Nephron (organoid): ENCODE results near the gene PHLPP1.

Experiments
- H3K27ac Mint-ChIP-seq, 3 experiments: 2 replicates each; pipeline ENCODE4 v1.8.0; 2020; ENCODE audit warnings: mixed read lengths in 3 of 3, mild to moderate bottlenecking in 2 of 3, moderate library complexity in 1 of 3
- H3K27me3 Mint-ChIP-seq: 2 replicates; pipeline ENCODE4 v1.8.0; 2021; ENCODE audit warnings: low read depth, mild to moderate bottlenecking, moderate library complexity, mixed read lengths
- H3K36me3 Mint-ChIP-seq: 2 replicates; pipeline ENCODE4 v1.8.0; 2020; ENCODE audit warnings: low read depth, mixed read lengths
- H3K4me1 Mint-ChIP-seq: 2 replicates; pipeline ENCODE4 v1.8.0; 2020; ENCODE audit warnings: mixed read lengths
- H3K4me3 Mint-ChIP-seq, 3 experiments: 2 replicates each; pipeline ENCODE4 v1.8.0; 2020; ENCODE audit warnings: mild to moderate bottlenecking in 3 of 3, mixed read lengths in 3 of 3, moderate library complexity in 2 of 3
- H3K9me3 Mint-ChIP-seq: 2 replicates; pipeline ENCODE4 v1.8.0; 2020; ENCODE audit warnings: mixed read lengths
- TF ChIP-seq, protein P1 (sequence below), 3 experiments: fragments of 200-600 bp; sonication (generic); IDR thresholded peaks; one replicate each; pipeline ENCODE4 v1.5.0; 2021; ENCODE audit warnings: antibody characterized with exemption in 3 of 3; ENCODE audit not compliant: unreplicated experiment in 3 of 3

The PHLPP1 gene

DNA sequence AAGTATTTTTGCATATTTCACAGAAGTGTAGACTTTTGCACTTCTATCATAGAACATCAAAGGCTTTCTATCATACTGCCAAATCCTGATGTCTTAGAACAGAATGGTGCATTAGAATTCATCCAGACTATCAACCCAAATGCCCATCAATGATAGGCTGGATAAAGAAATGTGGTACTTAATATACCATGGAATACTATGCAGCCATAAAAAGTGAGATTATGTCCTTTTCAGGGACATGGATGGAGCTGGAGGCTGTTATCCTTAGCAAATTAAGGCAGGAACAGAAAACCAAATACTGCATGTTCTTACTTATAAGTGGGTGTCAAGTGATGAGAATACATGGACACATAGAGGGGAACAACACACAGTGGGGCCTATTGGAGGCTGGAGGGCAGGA lies 150.2 kb downstream of the PHLPP1 start:
- TF ChIP-seq, protein P1, sequence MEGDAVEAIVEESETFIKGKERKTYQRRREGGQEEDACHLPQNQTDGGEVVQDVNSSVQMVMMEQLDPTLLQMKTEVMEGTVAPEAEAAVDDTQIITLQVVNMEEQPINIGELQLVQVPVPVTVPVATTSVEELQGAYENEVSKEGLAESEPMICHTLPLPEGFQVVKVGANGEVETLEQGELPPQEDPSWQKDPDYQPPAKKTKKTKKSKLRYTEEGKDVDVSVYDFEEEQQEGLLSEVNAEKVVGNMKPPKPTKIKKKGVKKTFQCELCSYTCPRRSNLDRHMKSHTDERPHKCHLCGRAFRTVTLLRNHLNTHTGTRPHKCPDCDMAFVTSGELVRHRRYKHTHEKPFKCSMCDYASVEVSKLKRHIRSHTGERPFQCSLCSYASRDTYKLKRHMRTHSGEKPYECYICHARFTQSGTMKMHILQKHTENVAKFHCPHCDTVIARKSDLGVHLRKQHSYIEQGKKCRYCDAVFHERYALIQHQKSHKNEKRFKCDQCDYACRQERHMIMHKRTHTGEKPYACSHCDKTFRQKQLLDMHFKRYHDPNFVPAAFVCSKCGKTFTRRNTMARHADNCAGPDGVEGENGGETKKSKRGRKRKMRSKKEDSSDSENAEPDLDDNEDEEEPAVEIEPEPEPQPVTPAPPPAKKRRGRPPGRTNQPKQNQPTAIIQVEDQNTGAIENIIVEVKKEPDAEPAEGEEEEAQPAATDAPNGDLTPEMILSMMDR (IDR thresholded peaks at IDR 0.05; ENCODE audit: unreplicated experiment in 3 of 3) = no peak
- Mint-ChIP-seq H3K4me1 (peaks cover 11% of the 10 kb centered on the region), H3K4me3 (no peak overlapping the region), H3K27me3 (no peaks in the 10 kb centered on the region), H3K27ac (no peak overlapping the region), H3K36me3 (peaks cover 11% of the 10 kb centered on the region), H3K9me3 (no peaks in the 10 kb centered on the region)

DNA sequence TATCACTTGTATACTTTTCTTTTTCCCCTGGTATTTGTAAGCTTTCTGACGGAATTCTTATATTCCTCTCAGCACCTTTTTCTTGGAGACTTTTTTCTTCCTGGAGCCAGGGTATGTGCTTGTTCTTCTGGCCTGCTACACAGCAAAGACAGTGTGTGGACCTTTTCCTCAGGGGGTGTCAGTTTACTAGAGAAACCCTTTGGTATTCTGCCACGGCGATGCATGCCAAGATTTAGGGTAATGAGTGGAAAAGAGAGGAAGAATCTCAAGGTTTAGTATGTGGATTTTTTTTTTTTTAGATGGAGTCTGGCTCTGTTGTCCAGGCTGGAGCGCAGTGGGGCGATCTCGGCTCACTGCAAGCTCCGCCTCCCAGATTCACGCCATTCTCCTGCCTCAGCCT lies 152.2 kb downstream of the PHLPP1 start:
- H3K4me3 Mint-ChIP-seq = no peak overlapping the region
- no peak overlapping the region for H3K27ac Mint-ChIP-seq
- H3K36me3 Mint-ChIP-seq = peaks cover 9% of the 10 kb centered on the region
- H3K27me3 Mint-ChIP-seq = no peaks in the 10 kb centered on the region
- H3K4me1 Mint-ChIP-seq = peaks cover 11% of the 10 kb centered on the region
- no peaks in the 10 kb centered on the region for H3K9me3 Mint-ChIP-seq
- TF ChIP-seq, protein P1 (IDR thresholded peaks at IDR 0.05; ENCODE audit: unreplicated experiment in 3 of 3) = no peak

DNA sequence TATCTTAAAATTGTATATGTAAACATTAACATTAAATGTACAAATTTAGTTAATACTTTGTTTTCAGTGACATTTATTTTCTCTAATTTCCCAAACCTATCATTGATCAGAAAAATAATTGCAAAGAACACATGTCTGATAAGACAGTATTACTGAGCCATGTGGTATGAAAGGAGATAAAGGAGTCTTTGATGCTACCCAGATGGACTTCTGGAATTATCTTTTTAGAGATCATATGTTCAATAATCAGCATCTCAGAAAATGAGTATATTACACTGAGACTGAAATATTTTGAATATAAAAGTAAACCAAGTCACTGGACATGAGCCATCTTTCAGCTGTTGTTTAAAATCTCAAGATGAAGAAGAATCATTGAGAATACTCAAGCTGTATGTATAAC lies 153.3 kb downstream of the PHLPP1 start:
- no peaks in the 10 kb centered on the region for H3K9me3 Mint-ChIP-seq
- peaks cover 11% of the 10 kb centered on the region for H3K4me1 Mint-ChIP-seq

DNA sequence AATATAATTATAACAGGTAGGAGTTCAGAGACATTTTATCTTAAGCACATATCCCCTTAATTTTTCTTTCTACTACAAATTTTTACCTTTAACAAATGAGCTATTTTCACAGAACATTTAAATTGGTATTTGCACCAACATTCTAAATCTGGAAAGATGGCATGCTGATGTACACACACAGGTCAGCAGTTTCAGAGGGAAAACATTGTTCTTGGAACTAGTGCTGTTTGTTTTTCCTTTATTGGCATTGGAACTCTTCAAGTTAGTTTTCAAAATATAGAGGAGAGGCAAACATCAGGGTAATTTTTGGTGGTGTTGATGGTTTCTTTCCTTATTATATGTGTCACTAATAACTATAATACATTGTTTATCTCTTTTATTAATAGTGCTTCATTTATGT lies 155.3 kb downstream of the PHLPP1 start:
- Mint-ChIP-seq H3K4me1 (peaks cover 11% of the 10 kb centered on the region), H3K27ac (peak overlapping the region in 1 of 3 experiments; percentile 48), H3K36me3 (peaks cover 3% of the 10 kb centered on the region), H3K4me3 (no peak overlapping the region), H3K27me3 (no peaks in the 10 kb centered on the region), H3K9me3 (no peaks in the 10 kb centered on the region)
- TF ChIP-seq, protein P1 (IDR thresholded peaks at IDR 0.05; ENCODE audit: unreplicated experiment in 3 of 3) = no peak

More for the DNA sequence above, 153.3 kb downstream of the PHLPP1 start:
- H3K36me3 Mint-ChIP-seq = peaks cover 3% of the 10 kb centered on the region
- no peak overlapping the region for H3K27ac Mint-ChIP-seq
- TF ChIP-seq, protein P1 (IDR thresholded peaks at IDR 0.05; ENCODE audit: unreplicated experiment in 3 of 3) = no peak
- no peaks in the 10 kb centered on the region for H3K27me3 Mint-ChIP-seq
- H3K4me3 Mint-ChIP-seq = no peak overlapping the region

DNA sequence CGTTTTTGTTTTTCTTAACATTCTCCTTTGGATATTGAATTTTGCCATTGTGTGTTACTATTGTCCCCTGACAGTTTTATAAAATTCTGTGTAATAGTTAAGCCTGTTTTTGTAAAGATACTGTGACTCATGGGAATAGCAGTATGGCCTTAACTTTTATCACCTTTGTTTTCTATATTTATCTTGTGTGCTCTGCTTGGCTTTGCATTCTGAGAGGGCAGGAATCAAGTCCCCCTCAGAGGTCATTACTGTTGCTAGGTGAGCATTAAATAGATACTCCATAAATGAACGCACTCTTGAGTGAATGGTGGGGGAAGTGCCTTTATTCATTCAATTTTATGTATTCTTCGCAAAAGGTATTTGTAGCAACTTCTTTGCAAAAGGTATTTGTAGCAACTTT lies 160.0 kb downstream of the PHLPP1 start:
- no peak overlapping the region for H3K27ac Mint-ChIP-seq
- H3K4me1 Mint-ChIP-seq = peaks cover 36% of the 10 kb centered on the region
- H3K9me3 Mint-ChIP-seq = no peaks in the 10 kb centered on the region
- peaks cover 3% of the 10 kb centered on the region for H3K36me3 Mint-ChIP-seq
- no peaks in the 10 kb centered on the region for H3K27me3 Mint-ChIP-seq
- TF ChIP-seq, protein P1 (IDR thresholded peaks at IDR 0.05; ENCODE audit: unreplicated experiment in 3 of 3) = no peak
- no peak overlapping the region for H3K4me3 Mint-ChIP-seq

DNA sequence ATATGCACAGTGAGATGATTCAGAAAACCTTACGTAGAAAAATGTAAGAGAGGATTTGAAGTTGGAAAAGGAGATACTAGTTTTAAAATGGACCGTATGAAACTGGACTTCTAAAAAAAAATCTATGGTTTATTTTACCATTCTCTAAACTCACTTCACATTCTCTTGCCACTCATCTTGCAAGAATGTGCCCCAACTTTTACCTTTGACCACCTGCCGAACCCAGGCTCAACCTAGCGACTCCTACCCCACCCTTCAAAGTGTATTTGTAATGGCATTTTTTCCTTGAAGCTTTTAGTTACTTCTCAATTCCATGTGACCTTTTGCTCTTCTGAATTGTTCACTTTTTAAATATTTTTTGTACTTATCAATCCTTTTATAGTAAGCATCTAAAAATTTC lies 160.8 kb downstream of the PHLPP1 start:
- Mint-ChIP-seq H3K27me3 (no peaks in the 10 kb centered on the region), H3K9me3 (no peaks in the 10 kb centered on the region), H3K27ac (no peak overlapping the region), H3K4me1 (peaks cover 36% of the 10 kb centered on the region), H3K4me3 (no peak overlapping the region), H3K36me3 (peaks cover 3% of the 10 kb centered on the region)
- TF ChIP-seq, protein P1 (IDR thresholded peaks at IDR 0.05; ENCODE audit: unreplicated experiment in 3 of 3) = no peak
